Activated CD4-positive, alpha-beta T cell treated with anti-CD3 and anti-CD28 coated beads, Interleukin-2, amount 50 U/mL, for 4 hours (primary cell): ENCODE results near the gene BCL2L15.

ENCODE experiments used
- DNase-seq, 2 experiments: peaks; one replicate each; pipeline ENCODE4 v3.0.0-alpha.2; 2020

BCL2L15 gene

GRCh38 chr1:113887402-113888175 lies at the start of gene BCL2L15:
BCL2L15 (minus strand) TSS chr1:113887581; CDS start chr1:113887375, 206 bp downstream.
- DNase-seq, result no peak

- no peak for DNase-seq
Observed at GRCh38 chr1:113937146-113937545, 49.8 kb upstream of the BCL2L15 start.

GRCh38 chr1:113935970-113936369 lies 48.6 kb upstream of the BCL2L15 start:
- DNase-seq, result no peak

- no peak for DNase-seq
Observed at GRCh38 chr1:113935176-113935575, 47.8 kb upstream of the BCL2L15 start.

- no peak for DNase-seq
Observed at GRCh38 chr1:113934511-113935055, 47.2 kb upstream of the BCL2L15 start.

GRCh38 chr1:113934006-113934405 lies 46.6 kb upstream of the BCL2L15 start:
- no peak for DNase-seq

GRCh38 chr1:113931451-113931851 lies 44.1 kb upstream of the BCL2L15 start:
- no peak for DNase-seq

- DNase-seq, result peak; percentile 46 to 57
Observed at GRCh38 chr1:113930499-113931161, 43.2 kb upstream of the BCL2L15 start.

GRCh38 chr1:113929750-113930498 lies 42.5 kb upstream of the BCL2L15 start:
- peak; percentile 34 to 41 for DNase-seq

- DNase-seq, result peak; percentile 91 to 94
Observed at GRCh38 chr1:113928941-113929749, 41.8 kb upstream of the BCL2L15 start, which contains the start of gene HIPK1. HIPK1 (plus strand) TSS chr1:113929324.

GRCh38 chr1:113928187-113928930 lies 41.0 kb upstream of the BCL2L15 start:
- no peak for DNase-seq

- DNase-seq, result no peak
Observed at GRCh38 chr1:113924473-113924872, 37.1 kb upstream of the BCL2L15 start.

- no peak for DNase-seq
Observed at GRCh38 chr1:113922957-113923356, 35.6 kb upstream of the BCL2L15 start.

GRCh38 chr1:113918243-113918642 lies 30.9 kb upstream of the BCL2L15 start:
- DNase-seq, result no peak

- DNase-seq, result no peak
Observed at GRCh38 chr1:113917400-113918082, 30.2 kb upstream of the BCL2L15 start.

- DNase-seq, result no peak
Observed at GRCh38 chr1:113916974-113917373, 29.6 kb upstream of the BCL2L15 start.

- DNase-seq, result no peak
Observed at GRCh38 chr1:113913887-113914664, 26.7 kb upstream of the BCL2L15 start.

- DNase-seq, result no peak
Observed at GRCh38 chr1:113913312-113913668, 25.9 kb upstream of the BCL2L15 start.

- no peak for DNase-seq
Observed at GRCh38 chr1:113912594-113913311, 25.4 kb upstream of the BCL2L15 start.
